ENCODE data around the gene PI4K2B.
"Not testable (repeated sequence)": the region's sequence is repeated elsewhere in the genome, so short reads cannot be mapped to it uniquely, and the experiment has no call there.

The PI4K2B gene

GRCh38 chr4:25245181-25245580 is 11.3 kb downstream of the PI4K2B start:
- DNase-seq = no peak

- no peak for DNase-seq
Observed at GRCh38 chr4:25246680-25247611, 13.1 kb downstream of the PI4K2B start.

- DNase-seq = not testable (repeated sequence)
Observed at GRCh38 chr4:25248875-25249274, 15.0 kb downstream of the PI4K2B start.

- DNase-seq = not testable (repeated sequence)
Observed at GRCh38 chr4:25249494-25249893, 15.7 kb downstream of the PI4K2B start.

- no peak for DNase-seq
Observed at GRCh38 chr4:25252230-25253070, 18.6 kb downstream of the PI4K2B start.

GRCh38 chr4:25253071-25253445 is 19.2 kb downstream of the PI4K2B start:
- DNase-seq = no peak

GRCh38 chr4:25253786-25254185 is 20.0 kb downstream of the PI4K2B start:
- not testable (repeated sequence) for DNase-seq

GRCh38 chr4:25258980-25259578 is 25.2 kb downstream of the PI4K2B start:
- DNase-seq = no peak

GRCh38 chr4:25271866-25272265 is 38.0 kb downstream of the PI4K2B start:
- DNase-seq = no peak

- DNase-seq = no peak
Observed at GRCh38 chr4:25280210-25280609, 46.4 kb downstream of the PI4K2B start.

- DNase-seq = no peak
Observed at GRCh38 chr4:25283948-25284347, 50.1 kb downstream of the PI4K2B start.

GRCh38 chr4:25284466-25284865 is 50.6 kb downstream of the PI4K2B start:
- DNase-seq = no peak

- DNase-seq = no peak
Observed at GRCh38 chr4:25290490-25291067, 56.7 kb downstream of the PI4K2B start.

GRCh38 chr4:25291158-25291733 is 57.4 kb downstream of the PI4K2B start:
- no peak for DNase-seq

GRCh38 chr4:25297528-25298242 is 63.9 kb downstream of the PI4K2B start:
- DNase-seq = no peak

GRCh38 chr4:25299476-25300203 is 65.8 kb downstream of the PI4K2B start:
- DNase-seq = no peak

- no peak for DNase-seq
Observed at GRCh38 chr4:25301471-25301870, 67.6 kb downstream of the PI4K2B start.

GRCh38 chr4:25302626-25303025 is 68.8 kb downstream of the PI4K2B start:
- DNase-seq = no peak

- no peak for DNase-seq
Observed at GRCh38 chr4:25303578-25303977, 69.7 kb downstream of the PI4K2B start.

GRCh38 chr4:25306518-25307057 is 72.8 kb downstream of the PI4K2B start:
- no peak for DNase-seq

- DNase-seq = no peak
Observed at GRCh38 chr4:25307596-25307995, 73.8 kb downstream of the PI4K2B start.

Data from NCI-H1694 (cell line).